COLO829 (cell line): ENCODE results near the gene SNAP91.
A peak's percentile ranks its signal among the peaks of the same experiment; 100 is the strongest.

Source experiments
- DNase-seq: peaks from one replicate; pipeline ENCODE4 v3.0.0; 2012; ENCODE audit warnings: low spot score

Gene SNAP91

GRCh38 chr6:83536647-83537589, 172.0 kb downstream of the SNAP91 start:
- DNase-seq = no peak

- DNase-seq = peak; percentile 32
These were observed 172.8 kb downstream of the SNAP91 start for GRCh38 chr6:83536034-83536646.

DNA sequence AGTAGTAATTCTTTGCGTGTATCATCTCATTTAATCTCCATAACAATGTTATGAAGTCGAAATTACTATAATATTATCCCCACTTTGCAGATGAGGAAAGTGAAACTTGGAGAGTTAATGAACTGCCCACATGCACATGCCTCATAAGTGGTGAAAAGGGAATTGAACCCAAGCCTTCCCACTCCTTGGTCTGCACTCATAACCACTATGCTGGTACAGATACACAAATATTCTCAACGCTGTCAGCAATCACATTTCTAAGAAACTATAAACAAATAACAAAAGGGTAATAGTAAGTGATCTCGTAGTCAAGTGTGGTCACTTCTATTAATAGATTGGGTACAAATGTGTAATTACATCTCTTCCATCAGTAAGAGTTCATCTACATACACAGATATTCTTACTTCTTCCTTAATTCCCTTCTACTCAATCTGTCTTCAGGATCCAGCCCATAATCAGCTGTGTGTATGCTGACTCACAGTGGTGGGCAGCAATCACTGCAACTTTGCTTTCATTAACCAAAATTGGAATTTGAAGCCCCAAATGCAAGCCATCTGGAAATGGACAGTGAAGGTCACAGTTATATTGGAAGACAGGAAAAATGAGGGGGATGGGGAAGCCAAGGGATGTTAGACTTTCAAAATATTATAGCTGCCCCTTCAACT, 190.0 kb downstream of the SNAP91 start:
- peak; percentile 14 for DNase-seq

GRCh38 chr6:83517500-83517899, 191.4 kb downstream of the SNAP91 start:
- DNase-seq = no peak

GRCh38 chr6:83514866-83515466, 193.9 kb downstream of the SNAP91 start:
- DNase-seq = peak; percentile 26

GRCh38 chr6:83514466-83514865, 194.4 kb downstream of the SNAP91 start:
- DNase-seq = no peak

DNA sequence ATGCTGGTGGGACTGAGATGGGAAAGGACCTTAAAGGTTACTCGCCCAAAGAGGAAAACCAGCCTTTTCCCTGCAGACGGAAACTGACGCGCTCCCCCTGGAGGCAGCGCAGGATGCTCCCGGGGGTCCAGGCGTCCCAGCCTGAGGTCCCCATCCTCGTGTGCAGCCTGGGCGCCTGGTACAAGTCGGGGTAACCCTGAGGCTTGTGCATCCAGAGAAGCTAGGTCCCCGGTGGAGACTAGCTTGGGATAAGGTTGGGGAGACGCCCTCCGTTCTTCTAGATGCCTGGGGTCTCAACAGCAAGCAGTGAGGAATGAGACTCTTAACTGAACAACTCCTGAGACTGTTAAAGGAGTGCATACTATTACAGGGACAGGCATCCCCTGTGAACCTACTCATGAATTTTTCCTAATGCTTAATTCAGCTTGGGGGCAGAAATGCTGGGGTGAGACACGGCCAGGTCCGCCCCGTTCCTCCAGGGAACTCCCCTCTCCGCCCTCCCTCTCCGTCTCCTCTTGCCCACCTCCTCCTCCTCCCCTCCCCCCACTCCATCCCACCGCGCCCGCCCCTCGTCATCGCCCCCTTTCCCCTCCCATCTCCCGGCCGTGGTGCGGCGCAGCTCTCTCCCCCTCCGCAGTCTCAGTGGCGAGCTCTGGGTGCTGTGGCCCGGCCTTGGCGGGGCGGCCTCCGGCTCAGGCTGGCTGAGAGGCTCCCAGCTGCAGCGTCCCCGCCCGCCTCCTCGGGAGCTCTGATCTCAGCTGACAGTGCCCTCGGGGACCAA, 196.8 kb downstream of the SNAP91 start, which contains the start of gene PRSS35:
Gene PRSS35 (plus strand): TSS at position 634 of the 781 bp plus-strand sequence. CDS start 10,908 bp downstream, outside the sequence.
- DNase-seq = no peak

GRCh38 chr6:83511266-83511665, 197.6 kb downstream of the SNAP91 start:
- DNase-seq = no peak

GRCh38 chr6:83510791-83511190, 198.1 kb downstream of the SNAP91 start:
- no peak for DNase-seq

GRCh38 chr6:83509441-83509840, 199.5 kb downstream of the SNAP91 start:
- no peak for DNase-seq

DNA sequence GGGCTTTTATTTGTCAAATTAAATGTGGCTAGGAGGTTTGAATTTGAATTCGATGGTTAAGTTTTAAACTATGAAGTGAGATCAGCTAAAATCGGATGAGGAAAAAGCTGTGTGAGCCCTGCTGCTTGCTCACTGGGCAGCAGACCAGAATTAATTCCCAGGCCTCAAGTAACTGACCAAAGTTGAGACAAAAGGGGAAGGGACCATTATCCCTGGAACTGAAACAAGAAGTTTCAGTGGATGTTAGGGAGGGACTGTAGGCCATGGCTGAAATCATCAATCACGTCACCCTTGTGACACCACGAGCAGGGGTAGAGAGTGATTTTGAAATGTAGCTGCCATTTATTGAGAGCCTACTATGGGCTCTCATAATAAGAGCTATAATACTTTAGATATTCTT, 203.5 kb downstream of the SNAP91 start:
- no peak for DNase-seq
